ENCODE measurements around the gene CATSPER3.

DNA sequence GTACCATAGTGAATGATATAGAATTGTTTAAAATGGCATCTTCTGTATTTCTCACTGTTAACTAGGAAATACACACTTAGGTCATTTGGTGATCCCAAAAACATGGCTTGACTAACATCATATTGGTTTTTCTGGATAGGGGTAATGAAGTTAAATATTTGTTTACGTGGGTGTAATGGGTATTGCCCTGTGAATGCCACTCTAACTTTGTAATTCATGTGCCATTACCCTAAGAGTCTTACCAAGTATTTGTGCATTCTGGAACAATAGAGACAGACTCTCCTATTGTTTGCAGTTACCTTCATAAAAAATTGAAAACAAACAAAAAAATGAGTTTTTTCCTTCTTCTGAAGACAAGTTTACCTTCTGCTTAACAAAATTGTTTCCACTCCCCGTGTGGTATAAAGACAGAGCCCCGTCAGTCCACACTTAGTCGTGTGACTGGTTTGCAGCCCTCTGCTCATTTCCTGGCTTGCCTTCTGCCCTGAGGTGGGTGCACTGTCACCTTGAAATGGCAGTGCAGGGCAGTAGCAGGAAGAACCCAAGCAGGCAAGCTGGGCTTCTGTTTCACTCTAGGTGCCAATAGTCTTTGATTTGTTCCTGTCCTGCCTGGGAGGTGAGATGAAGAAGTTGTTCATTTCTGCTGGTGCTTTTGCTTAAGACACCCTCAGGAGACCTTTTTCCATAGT lies 9.6 kb upstream of the CATSPER3 start:
- TF ChIP-seq, protein P1, sequence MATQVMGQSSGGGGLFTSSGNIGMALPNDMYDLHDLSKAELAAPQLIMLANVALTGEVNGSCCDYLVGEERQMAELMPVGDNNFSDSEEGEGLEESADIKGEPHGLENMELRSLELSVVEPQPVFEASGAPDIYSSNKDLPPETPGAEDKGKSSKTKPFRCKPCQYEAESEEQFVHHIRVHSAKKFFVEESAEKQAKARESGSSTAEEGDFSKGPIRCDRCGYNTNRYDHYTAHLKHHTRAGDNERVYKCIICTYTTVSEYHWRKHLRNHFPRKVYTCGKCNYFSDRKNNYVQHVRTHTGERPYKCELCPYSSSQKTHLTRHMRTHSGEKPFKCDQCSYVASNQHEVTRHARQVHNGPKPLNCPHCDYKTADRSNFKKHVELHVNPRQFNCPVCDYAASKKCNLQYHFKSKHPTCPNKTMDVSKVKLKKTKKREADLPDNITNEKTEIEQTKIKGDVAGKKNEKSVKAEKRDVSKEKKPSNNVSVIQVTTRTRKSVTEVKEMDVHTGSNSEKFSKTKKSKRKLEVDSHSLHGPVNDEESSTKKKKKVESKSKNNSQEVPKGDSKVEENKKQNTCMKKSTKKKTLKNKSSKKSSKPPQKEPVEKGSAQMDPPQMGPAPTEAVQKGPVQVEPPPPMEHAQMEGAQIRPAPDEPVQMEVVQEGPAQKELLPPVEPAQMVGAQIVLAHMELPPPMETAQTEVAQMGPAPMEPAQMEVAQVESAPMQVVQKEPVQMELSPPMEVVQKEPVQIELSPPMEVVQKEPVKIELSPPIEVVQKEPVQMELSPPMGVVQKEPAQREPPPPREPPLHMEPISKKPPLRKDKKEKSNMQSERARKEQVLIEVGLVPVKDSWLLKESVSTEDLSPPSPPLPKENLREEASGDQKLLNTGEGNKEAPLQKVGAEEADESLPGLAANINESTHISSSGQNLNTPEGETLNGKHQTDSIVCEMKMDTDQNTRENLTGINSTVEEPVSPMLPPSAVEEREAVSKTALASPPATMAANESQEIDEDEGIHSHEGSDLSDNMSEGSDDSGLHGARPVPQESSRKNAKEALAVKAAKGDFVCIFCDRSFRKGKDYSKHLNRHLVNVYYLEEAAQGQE (IDR thresholded peaks at IDR 0.05; ENCODE audit: borderline replicate concordance in 1 of 2, low read depth in 1 of 2, low read length in 2 of 2) = no peak
- no peak for TF ChIP-seq JUND (CRISPR knock-in tag; IDR thresholded peaks at IDR 0.05)
- TF ChIP-seq, protein P2, sequence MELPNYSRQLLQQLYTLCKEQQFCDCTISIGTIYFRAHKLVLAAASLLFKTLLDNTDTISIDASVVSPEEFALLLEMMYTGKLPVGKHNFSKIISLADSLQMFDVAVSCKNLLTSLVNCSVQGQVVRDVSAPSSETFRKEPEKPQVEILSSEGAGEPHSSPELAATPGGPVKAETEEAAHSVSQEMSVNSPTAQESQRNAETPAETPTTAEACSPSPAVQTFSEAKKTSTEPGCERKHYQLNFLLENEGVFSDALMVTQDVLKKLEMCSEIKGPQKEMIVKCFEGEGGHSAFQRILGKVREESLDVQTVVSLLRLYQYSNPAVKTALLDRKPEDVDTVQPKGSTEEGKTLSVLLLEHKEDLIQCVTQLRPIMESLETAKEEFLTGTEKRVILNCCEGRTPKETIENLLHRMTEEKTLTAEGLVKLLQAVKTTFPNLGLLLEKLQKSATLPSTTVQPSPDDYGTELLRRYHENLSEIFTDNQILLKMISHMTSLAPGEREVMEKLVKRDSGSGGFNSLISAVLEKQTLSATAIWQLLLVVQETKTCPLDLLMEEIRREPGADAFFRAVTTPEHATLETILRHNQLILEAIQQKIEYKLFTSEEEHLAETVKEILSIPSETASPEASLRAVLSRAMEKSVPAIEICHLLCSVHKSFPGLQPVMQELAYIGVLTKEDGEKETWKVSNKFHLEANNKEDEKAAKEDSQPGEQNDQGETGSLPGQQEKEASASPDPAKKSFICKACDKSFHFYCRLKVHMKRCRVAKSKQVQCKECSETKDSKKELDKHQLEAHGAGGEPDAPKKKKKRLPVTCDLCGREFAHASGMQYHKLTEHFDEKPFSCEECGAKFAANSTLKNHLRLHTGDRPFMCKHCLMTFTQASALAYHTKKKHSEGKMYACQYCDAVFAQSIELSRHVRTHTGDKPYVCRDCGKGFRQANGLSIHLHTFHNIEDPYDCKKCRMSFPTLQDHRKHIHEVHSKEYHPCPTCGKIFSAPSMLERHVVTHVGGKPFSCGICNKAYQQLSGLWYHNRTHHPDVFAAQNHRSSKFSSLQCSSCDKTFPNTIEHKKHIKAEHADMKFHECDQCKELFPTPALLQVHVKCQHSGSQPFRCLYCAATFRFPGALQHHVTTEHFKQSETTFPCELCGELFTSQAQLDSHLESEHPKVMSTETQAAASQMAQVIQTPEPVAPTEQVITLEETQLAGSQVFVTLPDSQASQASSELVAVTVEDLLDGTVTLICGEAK (IDR thresholded peaks at IDR 0.05) = no peak
- TF ChIP-seq, protein P2 (CRISPR knock-in tag; IDR thresholded peaks at IDR 0.05) = no peak
- no peak for TF ChIP-seq TCF12 (IDR thresholded peaks at IDR 0.05)
- TF ChIP-seq TCF12 (CRISPR knock-in tag; IDR thresholded peaks at IDR 0.05) = no peak
- no peak for TF ChIP-seq ZFX (CRISPR knock-in tag; IDR thresholded peaks at IDR 0.05; ENCODE audit: low read depth)
- no peak for TF ChIP-seq TAF1 (CRISPR knock-in tag; IDR thresholded peaks at IDR 0.05)
- no peak for TF ChIP-seq POLR2A (IDR thresholded peaks at IDR 0.05; ENCODE audit: insufficient read depth in 1 of 2, low read depth in 2 of 2, low read length in 2 of 2)
- no peak for TF ChIP-seq POLR2AphosphoS2 (IDR thresholded peaks at IDR 0.05; ENCODE audit: low read depth, low read length)
- TF ChIP-seq, protein P3, sequence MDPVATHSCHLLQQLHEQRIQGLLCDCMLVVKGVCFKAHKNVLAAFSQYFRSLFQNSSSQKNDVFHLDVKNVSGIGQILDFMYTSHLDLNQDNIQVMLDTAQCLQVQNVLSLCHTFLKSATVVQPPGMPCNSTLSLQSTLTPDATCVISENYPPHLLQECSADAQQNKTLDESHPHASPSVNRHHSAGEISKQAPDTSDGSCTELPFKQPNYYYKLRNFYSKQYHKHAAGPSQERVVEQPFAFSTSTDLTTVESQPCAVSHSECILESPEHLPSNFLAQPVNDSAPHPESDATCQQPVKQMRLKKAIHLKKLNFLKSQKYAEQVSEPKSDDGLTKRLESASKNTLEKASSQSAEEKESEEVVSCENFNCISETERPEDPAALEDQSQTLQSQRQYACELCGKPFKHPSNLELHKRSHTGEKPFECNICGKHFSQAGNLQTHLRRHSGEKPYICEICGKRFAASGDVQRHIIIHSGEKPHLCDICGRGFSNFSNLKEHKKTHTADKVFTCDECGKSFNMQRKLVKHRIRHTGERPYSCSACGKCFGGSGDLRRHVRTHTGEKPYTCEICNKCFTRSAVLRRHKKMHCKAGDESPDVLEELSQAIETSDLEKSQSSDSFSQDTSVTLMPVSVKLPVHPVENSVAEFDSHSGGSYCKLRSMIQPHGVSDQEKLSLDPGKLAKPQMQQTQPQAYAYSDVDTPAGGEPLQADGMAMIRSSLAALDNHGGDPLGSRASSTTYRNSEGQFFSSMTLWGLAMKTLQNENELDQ (CRISPR knock-in tag; IDR thresholded peaks at IDR 0.05; ENCODE audit: borderline replicate concordance) = no peak
- TF ChIP-seq EZH2 (conservative IDR thresholded peaks at IDR 0.05; ENCODE audit: low read depth, low read length) = no peak
- no peak for TF ChIP-seq ZBTB21 (CRISPR knock-in tag; IDR thresholded peaks at IDR 0.05)
- TF ChIP-seq SIN3A (IDR thresholded peaks at IDR 0.05; ENCODE audit: borderline replicate concordance, low read depth, low read length) = no peak
